GDM1 (cell line): Measurements from ENCODE around the gene ANKRD62.

ENCODE experiments used
- DNase-seq: peaks from one replicate; lab custom pipeline; 2025; lab: John Stamatoyannopoulos, UW

ANKRD62 gene

GRCh38 chr18:12093520-12094257 lies at the start of gene ANKRD62:
ANKRD62 (plus strand) TSS chr18:12093843; CDS start chr18:12094018, 175 bp downstream.
- DNase-seq = no peak

DNA sequence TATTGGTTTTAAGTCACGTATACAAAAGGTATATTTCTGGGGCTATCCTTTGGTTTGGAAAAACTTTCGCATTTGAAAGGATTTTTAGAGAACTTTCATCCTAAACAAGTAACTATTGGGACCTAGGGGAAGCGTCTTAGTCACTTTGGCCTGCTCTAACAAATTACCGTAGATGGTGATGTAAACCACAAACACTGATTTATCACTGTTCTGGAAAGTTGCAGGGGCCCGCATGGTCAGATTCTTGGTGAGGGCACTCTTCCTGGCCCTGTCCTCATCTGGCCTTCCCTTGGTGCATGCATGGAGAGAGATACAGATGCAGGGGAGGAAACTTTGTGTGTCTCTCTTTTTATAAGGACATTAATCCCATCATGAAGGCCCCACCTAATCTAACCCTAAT lies 49.1 kb upstream of the ANKRD62 start:
- DNase-seq = no peak

GRCh38 chr18:12046046-12046750 lies 47.4 kb upstream of the ANKRD62 start:
- DNase-seq = no peak

GRCh38 chr18:12046751-12047335 lies 46.8 kb upstream of the ANKRD62 start:
- DNase-seq = no peak

DNA sequence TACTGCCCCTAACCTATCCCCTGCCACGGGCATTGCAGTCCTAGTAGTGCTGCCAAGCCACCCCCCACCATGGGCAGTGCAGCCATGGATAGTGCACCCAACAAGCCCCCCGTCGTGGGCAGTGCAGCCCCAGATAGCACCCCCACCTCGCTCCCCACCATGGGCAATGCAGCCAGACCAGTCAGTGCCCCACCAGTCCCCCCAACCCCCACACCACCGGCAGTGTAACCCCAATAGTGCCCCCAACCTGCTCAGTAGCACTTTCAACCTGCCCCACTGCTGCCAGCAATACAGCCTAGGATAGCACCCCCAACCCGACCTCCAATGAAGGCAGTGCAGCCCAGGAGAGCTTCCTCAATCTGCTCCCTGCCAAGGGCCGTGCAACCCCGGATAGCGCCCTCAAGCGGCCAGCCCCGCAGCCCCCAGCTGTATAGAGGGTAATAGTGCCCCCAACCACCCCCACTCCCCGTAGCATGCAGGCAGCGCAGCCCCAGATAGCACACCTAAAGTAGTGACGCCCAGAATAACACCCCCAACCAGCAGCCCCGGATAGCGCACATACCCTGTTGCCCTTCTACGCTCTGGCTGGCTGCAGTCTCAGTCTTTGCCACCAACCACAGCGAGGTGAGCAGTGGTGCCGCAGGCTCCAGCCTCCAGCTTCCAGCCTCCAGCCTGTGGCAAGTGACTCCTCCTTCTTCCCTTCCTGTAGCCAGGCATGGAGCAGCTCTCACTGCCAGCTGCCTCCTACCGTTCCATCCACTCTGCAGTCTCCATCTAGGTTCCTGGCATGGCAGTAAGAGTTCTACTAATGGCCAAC lies 45.4 kb upstream of the ANKRD62 start:
- no peak for DNase-seq

DNA sequence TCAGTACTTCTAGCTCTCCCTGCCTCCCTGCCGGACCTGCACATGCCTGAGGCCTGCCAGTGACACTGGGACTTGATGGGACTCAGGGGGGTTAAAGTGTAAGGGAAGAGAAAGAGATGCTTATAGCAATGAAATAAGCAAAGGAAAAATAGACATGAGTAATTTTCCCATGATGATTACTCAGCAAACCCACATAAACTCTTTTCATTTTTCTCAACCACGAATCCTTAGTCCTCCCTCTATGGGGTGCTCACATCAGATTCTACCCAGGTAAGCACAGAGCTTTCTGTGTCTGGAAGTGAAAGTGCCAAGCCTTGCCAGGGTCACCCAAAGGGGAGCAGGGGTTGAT lies 44.8 kb upstream of the ANKRD62 start:
- no peak for DNase-seq

DNA sequence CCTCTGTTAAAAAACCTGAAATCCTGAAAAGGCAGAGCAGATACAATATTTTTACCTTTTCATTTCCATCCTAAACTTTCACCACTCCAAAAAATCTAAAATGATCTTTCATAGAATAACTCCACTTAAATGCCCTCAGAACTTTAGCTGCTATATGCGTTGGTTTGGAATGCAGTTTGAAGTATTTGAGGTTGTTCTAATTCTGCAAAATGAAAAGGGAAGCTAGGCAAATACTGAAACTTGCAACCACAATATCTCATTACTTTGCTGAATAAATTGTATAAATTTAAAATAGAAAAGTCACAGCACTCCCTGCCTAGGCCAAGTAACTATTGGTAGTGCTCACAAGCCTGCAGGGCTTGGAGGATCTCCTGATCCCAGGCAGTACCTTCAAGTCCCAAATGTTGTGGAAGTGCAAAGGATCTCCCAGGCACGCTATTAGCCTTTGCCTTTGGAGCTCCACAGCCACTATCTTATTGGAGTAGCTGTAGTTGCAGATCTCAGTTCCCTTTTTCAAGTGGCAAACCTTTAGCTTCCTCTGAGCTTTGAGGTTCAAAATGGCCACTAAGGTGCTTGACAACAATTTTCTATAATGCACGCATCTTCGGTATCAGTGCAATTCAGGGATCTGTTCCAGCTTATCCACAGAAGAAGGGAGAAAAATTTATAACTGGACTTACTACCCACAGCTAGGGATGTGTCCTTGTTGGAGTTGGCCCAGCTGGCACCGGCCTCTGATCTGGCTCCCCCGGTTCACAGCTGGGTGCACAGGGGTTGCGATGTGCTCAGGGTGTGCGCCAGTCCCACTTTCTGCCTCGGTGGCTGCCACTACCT lies 43.4 kb upstream of the ANKRD62 start:
- peak; percentile 26 for DNase-seq

GRCh38 chr18:12052866-12053265 lies 40.8 kb upstream of the ANKRD62 start:
- DNase-seq = no peak

- no peak for DNase-seq
Measured at GRCh38 chr18:12053289-12053688, 40.4 kb upstream of the ANKRD62 start.

GRCh38 chr18:12056034-12056883 lies 37.4 kb upstream of the ANKRD62 start:
- no peak for DNase-seq

- no peak for DNase-seq
Measured at GRCh38 chr18:12056884-12057402, 36.7 kb upstream of the ANKRD62 start.

DNA sequence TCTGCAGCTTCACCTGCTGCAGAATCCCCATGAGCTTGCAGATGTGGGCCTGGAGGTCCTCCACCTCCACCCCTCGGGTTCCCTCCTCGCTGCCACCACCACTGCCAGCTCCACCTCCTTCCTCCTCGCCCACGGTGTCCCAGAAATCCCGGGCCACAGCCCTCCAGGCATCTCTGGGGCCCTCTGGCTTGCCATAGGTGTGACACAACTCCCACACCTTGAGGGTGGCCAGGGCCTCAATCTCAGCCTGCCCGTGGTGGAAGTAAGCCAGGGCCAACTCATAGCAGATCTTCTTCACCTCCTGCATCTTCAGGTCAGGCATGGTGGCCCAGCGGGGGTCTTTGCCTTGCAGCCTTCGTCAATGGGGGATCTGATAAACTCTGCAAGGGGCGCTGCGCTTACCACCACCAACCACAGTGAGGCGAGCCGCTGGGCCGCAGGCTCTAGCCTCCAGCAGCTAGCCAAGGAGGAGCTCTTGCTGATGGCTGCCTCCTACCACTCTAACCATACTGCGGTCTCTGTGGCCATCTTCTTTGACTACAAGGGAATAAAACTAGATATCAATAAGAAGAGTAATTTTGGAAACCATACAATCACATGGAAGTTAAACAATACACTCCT lies 36.1 kb upstream of the ANKRD62 start:
- no peak for DNase-seq

DNA sequence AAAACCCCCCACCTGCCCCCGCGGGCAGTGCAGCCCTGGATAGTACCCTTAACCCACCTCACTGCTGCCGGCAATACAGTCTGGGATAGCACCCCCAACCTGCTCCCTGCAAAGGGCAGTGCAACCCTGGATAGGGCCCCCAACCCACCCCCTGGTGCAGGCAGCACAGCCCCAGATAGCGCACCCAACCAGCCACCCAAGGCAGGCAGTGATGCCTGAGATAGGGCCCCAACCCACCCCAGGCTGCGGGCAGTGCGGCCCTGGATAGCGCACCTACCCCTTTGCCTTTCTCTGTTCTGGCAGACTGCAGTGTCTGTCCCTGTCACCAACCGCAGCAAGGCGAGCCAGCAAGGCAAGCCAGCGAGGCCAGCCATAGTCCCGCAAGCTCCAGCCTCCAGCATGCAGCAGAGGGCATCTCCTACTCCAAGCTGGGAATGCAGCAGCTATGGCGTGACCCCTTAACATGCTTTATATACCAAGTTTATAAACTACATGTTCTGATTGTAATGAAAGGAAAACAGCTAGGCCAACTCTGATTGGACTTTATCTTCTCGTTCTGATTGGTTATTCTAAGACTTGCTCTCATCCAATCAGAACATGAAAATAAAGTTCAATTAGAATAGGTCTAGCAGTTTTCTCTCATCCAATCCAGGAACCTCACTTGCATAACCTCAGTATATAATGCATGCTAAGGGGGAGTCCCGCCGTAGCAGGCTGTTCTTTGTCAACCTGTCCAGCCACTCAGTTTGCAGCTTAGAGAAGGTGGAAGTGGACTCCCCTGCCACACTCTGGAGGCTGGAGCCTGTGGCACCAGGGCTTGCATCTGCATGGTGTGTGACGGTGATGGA lies 34.1 kb upstream of the ANKRD62 start:
- no peak for DNase-seq

DNA sequence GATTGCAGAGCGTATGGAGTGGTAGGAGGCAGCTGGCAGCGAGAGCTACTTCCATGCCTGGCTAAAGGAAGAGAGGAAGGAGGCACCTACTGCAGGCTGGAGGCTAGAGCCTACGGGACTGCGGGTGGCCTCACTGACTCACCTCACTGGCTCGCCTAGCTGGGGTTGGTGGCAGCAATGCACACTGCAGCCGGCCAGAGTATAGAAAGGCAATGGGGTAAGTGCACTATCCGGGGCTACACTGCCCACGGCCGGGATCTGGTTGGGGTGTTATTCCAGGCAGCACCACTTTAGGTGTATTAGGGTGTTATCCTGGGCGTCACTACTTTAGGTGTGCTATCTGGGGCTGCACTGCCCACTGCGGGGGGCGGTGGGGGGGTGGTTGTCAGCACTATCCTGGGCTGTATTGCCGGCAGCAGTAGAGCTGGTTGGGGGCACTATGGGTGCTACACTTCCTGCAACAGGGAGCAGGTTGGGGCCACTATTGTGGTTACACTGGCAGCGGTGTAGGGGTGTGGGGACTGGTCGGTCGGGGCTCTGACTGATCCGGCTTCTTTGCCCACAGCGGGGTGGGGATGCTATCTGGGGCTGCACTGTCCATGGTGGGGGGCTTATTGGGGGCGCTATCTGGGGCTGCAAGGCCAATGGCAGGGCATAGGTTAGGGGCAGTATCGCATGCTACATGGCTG lies 33.3 kb upstream of the ANKRD62 start:
- DNase-seq = no peak

DNA sequence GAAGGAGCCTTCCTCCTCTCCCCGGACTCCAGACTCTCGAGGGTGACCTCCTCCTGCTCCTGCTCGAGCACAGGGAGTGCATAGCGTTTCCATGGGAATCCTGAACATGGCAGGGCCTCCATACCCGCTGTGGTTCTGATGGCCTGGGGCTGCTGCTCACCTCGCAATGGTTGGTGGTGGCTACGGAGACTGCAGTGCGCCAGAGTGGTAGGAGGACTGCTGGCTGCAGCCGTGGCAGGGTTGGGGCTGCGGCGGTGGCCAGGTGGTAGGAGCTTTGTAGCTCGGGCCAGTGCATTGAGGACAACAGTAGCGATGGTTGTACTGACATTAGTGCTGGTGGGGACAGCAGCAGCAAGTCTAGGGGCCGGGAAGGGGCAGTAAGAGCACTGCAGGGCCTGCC lies 32.0 kb upstream of the ANKRD62 start:
- no peak for DNase-seq

DNA sequence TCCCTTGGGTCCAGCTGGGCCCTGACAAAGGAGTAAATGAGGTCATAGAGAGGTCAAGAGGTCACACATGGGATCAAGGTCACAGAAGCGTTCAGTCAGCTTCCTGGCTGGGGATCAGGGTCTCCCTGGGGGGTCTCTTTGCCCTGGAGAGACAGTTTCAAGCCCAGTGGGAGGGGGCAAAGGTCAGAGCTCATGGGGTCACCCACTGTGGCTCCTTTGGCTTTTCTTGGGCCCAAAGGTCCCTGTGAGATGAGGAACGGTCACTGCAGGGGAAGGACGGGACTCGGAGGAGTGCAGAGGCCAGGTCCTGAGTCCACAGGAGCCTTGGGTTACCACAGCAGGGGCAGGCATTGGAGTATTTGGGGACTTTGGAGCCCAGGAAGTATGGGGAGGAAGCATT lies 30.7 kb upstream of the ANKRD62 start:
- no peak for DNase-seq

DNA sequence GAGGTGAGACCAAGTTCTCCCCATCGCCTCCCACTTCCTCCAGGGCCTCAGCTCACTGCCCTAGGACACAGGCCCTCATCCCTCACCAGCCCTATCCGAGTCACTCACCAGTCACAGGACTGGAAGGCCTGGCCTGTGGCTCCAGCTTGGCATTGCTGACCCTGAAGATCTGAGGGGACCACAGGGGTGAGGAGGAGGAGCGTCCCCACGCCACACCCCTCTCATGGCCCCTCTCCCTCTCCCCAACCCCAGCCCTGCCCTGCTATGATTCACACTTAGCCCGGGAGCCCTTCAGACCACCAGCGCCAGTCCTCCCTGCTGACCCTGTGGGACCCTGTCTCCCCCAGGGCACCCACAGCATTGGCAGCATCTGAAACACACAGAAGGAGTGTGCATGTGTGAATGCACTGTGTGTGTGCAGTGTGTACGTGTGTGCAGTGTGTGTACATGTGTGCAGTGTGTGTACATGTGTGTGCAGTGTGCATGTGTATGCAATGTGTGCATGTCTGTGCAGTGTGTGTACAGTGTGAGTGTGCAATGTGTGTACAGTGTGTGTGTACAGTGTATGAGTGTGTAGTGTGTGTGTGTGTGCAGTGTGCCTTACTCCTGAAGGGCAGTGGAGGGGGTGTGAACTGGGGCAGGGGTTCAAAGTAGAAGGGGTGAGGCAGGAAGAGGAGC lies 29.4 kb upstream of the ANKRD62 start:
- no peak for DNase-seq

DNA sequence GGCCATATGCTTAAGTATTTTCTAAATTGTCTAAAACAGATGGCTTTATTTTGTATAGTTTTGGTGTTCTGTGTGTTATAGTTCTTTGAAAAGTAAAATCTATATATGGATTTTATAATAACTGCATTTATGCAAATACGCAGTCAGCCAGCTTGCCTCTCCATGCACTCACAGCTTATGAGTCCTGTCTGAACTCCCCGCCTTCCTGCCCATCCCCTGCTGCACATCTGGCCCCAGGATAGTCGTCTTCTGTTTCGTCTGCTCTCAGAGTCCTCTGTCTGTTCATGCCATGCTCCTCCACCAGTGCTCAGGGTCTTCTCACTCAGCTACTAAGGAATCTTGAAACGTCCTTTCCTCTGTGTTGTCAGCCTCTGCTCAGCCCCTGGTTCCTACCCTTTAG lies 28.2 kb upstream of the ANKRD62 start:
- no peak for DNase-seq
